ENCODE results near the gene C19orf12.

- TF ChIP-seq CTCF (IDR thresholded peaks at IDR 0.05; ENCODE audit: borderline replicate concordance, extremely low read depth, low read length, poor library complexity, severe bottlenecking) = no peak
- no peak for TF ChIP-seq EZH2 (IDR thresholded peaks at IDR 0.05; ENCODE audit: borderline replicate concordance, low read depth, low read length, severe bottlenecking)
These were observed 19.1 kb downstream of the C19orf12 start for GRCh38 chr19:29695765-29696564.

Measured in DND-41 (cell line).